Breast epithelium (tissue), 3 donors: ENCODE measurements around the gene ANKRD44.

ENCODE experiments used
- CTCF ChIP-seq, 3 donors: fragments of 450-650 bp; IDR thresholded peaks; one replicate each; pipeline ENCODE4 v1.5.1; 2016 to 2017; ENCODE audit warnings: antibody characterized with exemption in 3 of 3, mild to moderate bottlenecking in 3 of 3, moderate library complexity in 3 of 3
- POLR2AphosphoS5 ChIP-seq, 3 donors: sonication (generic); formaldehyde crosslinking; IDR thresholded peaks; one replicate each; pipeline ENCODE4 v1.6.1; 2017; ENCODE audit warnings: antibody characterized with exemption in 3 of 3

- TF ChIP-seq CTCF (IDR thresholded peaks at IDR 0.05) (no peak), POLR2AphosphoS5 (IDR thresholded peaks at IDR 0.05) (no peak)
Observed at GRCh38 chr2:197233473-197233872, 77.1 kb downstream of the ANKRD44 start.
